B cell (primary cell): ENCODE measurements around the gene TNFRSF13B. TPM values are rescaled to one million over a fixed set of nuclear protein-coding genes. Genes with fewer than 3 reads are reported as not detected.

ENCODE experiments used
- ATAC-seq: fragments of 200-7000 bp; cut with Tn5 transposase; one replicate; pipeline ENCODE4 v1.10.0; 2021; ENCODE audit warnings: low read depth, mild to moderate bottlenecking, moderate number of reproducible peaks, moderate library complexity
- CTCF ChIA-PET: fragments of 350-600 bp; sonication (Branson Sonifier 250); formaldehyde crosslinking; loops from one replicate; lab custom pipeline; 2021; ENCODE audit warnings: antibody characterized with exemption, inconsistent platforms; lab: Charles Lee
- POLR2A ChIA-PET: fragments of 350-600 bp; sonication (Branson Sonifier 250); formaldehyde crosslinking; loops from one replicate; lab custom pipeline; 2021; ENCODE audit warnings: antibody characterized with exemption; lab: Charles Lee
- DNase-seq: peaks from one replicate; pipeline ENCODE4 v3.0.0; 2013
- H2AFZ ChIP-seq: 2 replicates; pipeline ENCODE4 v1.6.1; 2012; ENCODE audit warnings: mild to moderate bottlenecking, low read depth, low read length; ENCODE audit not compliant: insufficient read depth, poor library complexity, severe bottlenecking
- H3K27ac ChIP-seq, 2 donors: 1 replicate in 1 of 2; 2 replicates in 1 of 2; pipeline ENCODE4 v1.5.1; 2012 to 2013; ENCODE audit warnings: low read length in 2 of 2, mild to moderate bottlenecking in 2 of 2, moderate library complexity in 1 of 2
- H3K27me3 ChIP-seq, 4 experiments: fragments of 200-600 bp in 1 of 4; sonication (generic) in 1 of 4; replicated peaks in 1 of 4; 1 replicate in 2 of 4; 2 replicates in 2 of 4; pipeline versions ENCODE4 v1.6.1 to v1.7.0; 2013 to 2016; ENCODE audit warnings: low read length in 3 of 4, mild to moderate bottlenecking in 2 of 4, mixed read lengths in 1 of 4, moderate library complexity in 1 of 4; ENCODE audit not compliant: insufficient read depth in 4 of 4, control insufficient read depth in 3 of 4; ENCODE audit errors: control extremely low read depth in 1 of 4
- H3K36me3 ChIP-seq, 2 experiments: replicated peaks in 1 of 2; 1 replicate in 1 of 2; 2 replicates in 1 of 2; pipeline versions ENCODE4 v1.6.1 to v1.7.1; 2013; ENCODE audit warnings: low read length in 1 of 2; ENCODE audit not compliant: insufficient read depth in 2 of 2, control insufficient read depth in 1 of 2; ENCODE audit errors: control extremely low read depth in 1 of 2, extremely low read depth in 1 of 2
- H3K4me1 ChIP-seq, 2 donors: fragments of 200-600 bp in 1 of 2; sonication (generic) in 1 of 2; 1 replicate in 1 of 2; 2 replicates in 1 of 2; pipeline versions ENCODE4 v1.5.1 to v1.6.1; 2013 to 2017; ENCODE audit warnings: low read length in 2 of 2; ENCODE audit not compliant: control insufficient read depth in 2 of 2, insufficient read depth in 2 of 2
- H3K4me2 ChIP-seq: replicated peaks from 2 replicates; pipeline ENCODE3; 2012; ENCODE audit warnings: mild to moderate bottlenecking, low read depth, low read length; ENCODE audit not compliant: poor library complexity, severe bottlenecking
- H3K4me3 ChIP-seq, 5 experiments: fragments of 200-600 bp in 1 of 5; sonication (generic) in 1 of 5; 1 replicate in 3 of 5; 2 replicates in 2 of 5; pipeline versions ENCODE4 v1.5.1 to v1.7.0; 2011 to 2016; ENCODE audit warnings: low read length in 4 of 5, mild to moderate bottlenecking in 4 of 5, low read depth in 2 of 5, control low read depth in 1 of 5, moderate library complexity in 1 of 5; ENCODE audit not compliant: insufficient read depth in 1 of 5; ENCODE audit errors: control extremely low read depth in 1 of 5, extremely low read depth in 1 of 5
- H3K79me2 ChIP-seq: fragments of 200-600 bp; sonication (generic); one replicate; pipeline ENCODE4 v1.6.0; 2016; ENCODE audit warnings: low read length; ENCODE audit not compliant: control insufficient read depth, insufficient read depth
- H3K9ac ChIP-seq: fragments of 200-600 bp; sonication (generic); 2 replicates; pipeline ENCODE4 v1.6.1; 2017; ENCODE audit warnings: mild to moderate bottlenecking, low read length, moderate library complexity
- H3K9me3 ChIP-seq, 3 donors: one replicate each; pipeline versions ENCODE4 v1.6.1 to v1.7.1; 2013; ENCODE audit warnings: low read length in 2 of 3; ENCODE audit not compliant: control insufficient read depth in 2 of 3, insufficient read depth in 1 of 3; ENCODE audit errors: control extremely low read depth in 1 of 3
- H4K20me1 ChIP-seq: 2 replicates; pipeline ENCODE4 v1.6.0; 2012; ENCODE audit warnings: mild to moderate bottlenecking, low read length; ENCODE audit not compliant: insufficient read depth, control insufficient read depth, poor library complexity, severe bottlenecking
- H3K27ac Mint-ChIP-seq: one replicate; pipeline ENCODE4 v1.8.0; 2021; ENCODE audit warnings: mixed read lengths
- H3K27me3 Mint-ChIP-seq: one replicate; pipeline ENCODE4 v1.8.0; 2021; ENCODE audit warnings: mixed read lengths
- H3K4me1 Mint-ChIP-seq: one replicate; pipeline ENCODE4 v1.8.0; 2021; ENCODE audit warnings: mixed read lengths
- H3K4me3 Mint-ChIP-seq: one replicate; pipeline ENCODE4 v1.8.0; 2021; ENCODE audit warnings: mixed read lengths
- H3K9me3 Mint-ChIP-seq: one replicate; pipeline ENCODE4 v1.8.0; 2022; ENCODE audit warnings: mixed read lengths; ENCODE audit not compliant: insufficient read depth
- EZH2 ChIP-seq: IDR thresholded peaks from 2 replicates; pipeline ENCODE4 v1.6.1; 2012; ENCODE audit warnings: borderline replicate concordance, low read depth, mild to moderate bottlenecking, moderate library complexity, low read length; ENCODE audit not compliant: insufficient read depth, poor library complexity, severe bottlenecking
- WGBS: methylation state at CpG from one replicate; pipeline ENCODE4 v1.1.5; 2013; ENCODE audit warnings: missing lambda C conversion rate; ENCODE audit not compliant: insufficient coverage; 5-methylcytosine and 5-hydroxymethylcytosine counted together
- intact Hi-C: fragments of 100-400 bp; cut with micrococcal nuclease; formaldehyde crosslinking; loops from one replicate; pipeline ENCODE4 v1.10.0; 2022
- polyA plus RNA-seq: library from polyadenylated mRNA; depleted of rRNA; stranded (reverse); fragments of >200 nt; gene quantifications from 2 replicates; pipeline ENCODE4 v1.2.3, GENCODE V29; 2012
- total RNA-seq, 2 donors: library from RNA; stranded (reverse); fragments of 120-200 nt in 1 of 2; gene quantifications; 1 replicate in 1 of 2; 2 replicates in 1 of 2; pipeline versions ENCODE4 v1.2.3 to v1.2.4, GENCODE V29; 2013 to 2022
- TF ChIP-seq, protein P1 (sequence below): fragments of 200-600 bp; IDR thresholded peaks from one replicate; pipeline ENCODE4 v1.8.0; 2022; ENCODE audit warnings: antibody characterized with exemption, mild to moderate bottlenecking

Gene TNFRSF13B
- total and polyA plus RNA-seq, 2 donors (not counting 1 experiment from before 2014, with no cell fraction given) = 74.5 to 219 TPM

- Histone ChIP-seq H3K36me3 (no peaks in the 10 kb centered on the region), H3K79me2 (no peaks in the 10 kb centered on the region), H3K27ac (no peak overlapping the region), H4K20me1 (no peaks in the 10 kb centered on the region), H3K4me2 (no peak overlapping the region), H3K9me3 (no peaks in the 10 kb centered on the region), H3K4me3 (no peak overlapping the region), H2AFZ (peak overlapping the region; percentile 10), H3K9ac (no peak overlapping the region), H3K27me3 (no peaks in the 10 kb centered on the region), H3K4me1 (peaks cover 6 to 23% of the 10 kb centered on the region in 2 donors)
- POLR2A ChIA-PET = no interaction called here
- CTCF ChIA-PET = no interaction called here
- WGBS = 94% methylated on average over 10 of the region's 10 CpGs
- DNase-seq = no peak
- Mint-ChIP-seq H3K9me3 (no peaks in the 10 kb centered on the region), H3K4me3 (no peak overlapping the region), H3K27ac (no peak overlapping the region), H3K27me3 (no peaks in the 10 kb centered on the region), H3K4me1 (peaks cover 21% of the 10 kb centered on the region)
- TF ChIP-seq EZH2 = no peak
- ATAC-seq = no peak
- intact Hi-C loops = no loop called here
These were observed 46.9 kb upstream of the TNFRSF13B start for GRCh38 chr17:17018612-17019429.

- Histone ChIP-seq H2AFZ (peak overlapping the region; percentile 10), H3K4me3 (no peak overlapping the region), H4K20me1 (no peaks in the 10 kb centered on the region), H3K27ac (no peak overlapping the region), H3K79me2 (no peaks in the 10 kb centered on the region), H3K9ac (no peak overlapping the region), H3K27me3 (no peaks in the 10 kb centered on the region), H3K9me3 (no peaks in the 10 kb centered on the region), H3K4me2 (no peak overlapping the region), H3K4me1 (peaks cover 6 to 23% of the 10 kb centered on the region in 2 donors), H3K36me3 (no peaks in the 10 kb centered on the region)
- H3K4me3 Mint-ChIP-seq = no peak overlapping the region
- 10% methylated on average over 11 of the region's 11 CpGs for WGBS
- TF ChIP-seq, protein P1, sequence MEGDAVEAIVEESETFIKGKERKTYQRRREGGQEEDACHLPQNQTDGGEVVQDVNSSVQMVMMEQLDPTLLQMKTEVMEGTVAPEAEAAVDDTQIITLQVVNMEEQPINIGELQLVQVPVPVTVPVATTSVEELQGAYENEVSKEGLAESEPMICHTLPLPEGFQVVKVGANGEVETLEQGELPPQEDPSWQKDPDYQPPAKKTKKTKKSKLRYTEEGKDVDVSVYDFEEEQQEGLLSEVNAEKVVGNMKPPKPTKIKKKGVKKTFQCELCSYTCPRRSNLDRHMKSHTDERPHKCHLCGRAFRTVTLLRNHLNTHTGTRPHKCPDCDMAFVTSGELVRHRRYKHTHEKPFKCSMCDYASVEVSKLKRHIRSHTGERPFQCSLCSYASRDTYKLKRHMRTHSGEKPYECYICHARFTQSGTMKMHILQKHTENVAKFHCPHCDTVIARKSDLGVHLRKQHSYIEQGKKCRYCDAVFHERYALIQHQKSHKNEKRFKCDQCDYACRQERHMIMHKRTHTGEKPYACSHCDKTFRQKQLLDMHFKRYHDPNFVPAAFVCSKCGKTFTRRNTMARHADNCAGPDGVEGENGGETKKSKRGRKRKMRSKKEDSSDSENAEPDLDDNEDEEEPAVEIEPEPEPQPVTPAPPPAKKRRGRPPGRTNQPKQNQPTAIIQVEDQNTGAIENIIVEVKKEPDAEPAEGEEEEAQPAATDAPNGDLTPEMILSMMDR = no peak
- TF ChIP-seq EZH2 = no peak
- DNase-seq (no peak), ATAC-seq (no peak)
- intact Hi-C loops = no loop called here
- no peaks in the 10 kb centered on the region for H3K9me3 Mint-ChIP-seq
- ChIA-PET CTCF (no interaction called here), POLR2A (no interaction called here)
- H3K4me1 Mint-ChIP-seq = peaks cover 21% of the 10 kb centered on the region
- H3K27me3 Mint-ChIP-seq = no peaks in the 10 kb centered on the region
- no peak overlapping the region for H3K27ac Mint-ChIP-seq
These were observed 46.1 kb upstream of the TNFRSF13B start for GRCh38 chr17:17018021-17018441.
